Superior temporal gyrus (tissue), 1 donor: ENCODE data around the gene SENP5.

ENCODE experiments used
- DNase-seq: peaks from one replicate; pipeline ENCODE4 v3.0.0-alpha.2; 2016; ENCODE audit errors: extremely low spot score

Gene SENP5

DNA sequence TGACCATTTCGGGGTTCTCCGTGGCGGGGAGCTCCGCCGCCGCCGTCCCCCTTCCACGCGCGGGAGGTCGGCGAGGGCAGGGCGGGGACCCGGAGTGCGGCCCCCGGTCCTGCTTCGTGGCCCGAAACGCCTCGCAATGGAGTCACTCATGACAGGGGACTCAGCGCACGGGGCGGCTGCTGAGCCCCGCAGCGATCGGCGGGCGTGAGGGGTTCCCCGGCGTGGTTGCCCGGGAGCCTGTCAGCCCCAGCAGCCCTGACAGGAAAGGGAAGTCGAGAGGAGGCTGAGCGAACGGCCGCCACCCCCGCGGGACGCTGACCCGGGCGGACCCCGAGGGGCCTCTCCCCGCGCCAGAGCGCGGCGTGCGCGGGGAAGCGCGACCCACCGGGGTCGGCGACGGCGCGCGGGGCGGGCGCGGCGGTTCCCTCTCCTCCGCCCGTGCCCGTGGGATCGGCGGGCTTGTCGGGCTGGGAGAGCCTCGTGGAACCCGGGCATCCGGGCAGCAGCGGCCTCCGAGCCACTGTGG is 101.5 kb downstream of the SENP5 start:
- DNase-seq: no peak

DNA sequence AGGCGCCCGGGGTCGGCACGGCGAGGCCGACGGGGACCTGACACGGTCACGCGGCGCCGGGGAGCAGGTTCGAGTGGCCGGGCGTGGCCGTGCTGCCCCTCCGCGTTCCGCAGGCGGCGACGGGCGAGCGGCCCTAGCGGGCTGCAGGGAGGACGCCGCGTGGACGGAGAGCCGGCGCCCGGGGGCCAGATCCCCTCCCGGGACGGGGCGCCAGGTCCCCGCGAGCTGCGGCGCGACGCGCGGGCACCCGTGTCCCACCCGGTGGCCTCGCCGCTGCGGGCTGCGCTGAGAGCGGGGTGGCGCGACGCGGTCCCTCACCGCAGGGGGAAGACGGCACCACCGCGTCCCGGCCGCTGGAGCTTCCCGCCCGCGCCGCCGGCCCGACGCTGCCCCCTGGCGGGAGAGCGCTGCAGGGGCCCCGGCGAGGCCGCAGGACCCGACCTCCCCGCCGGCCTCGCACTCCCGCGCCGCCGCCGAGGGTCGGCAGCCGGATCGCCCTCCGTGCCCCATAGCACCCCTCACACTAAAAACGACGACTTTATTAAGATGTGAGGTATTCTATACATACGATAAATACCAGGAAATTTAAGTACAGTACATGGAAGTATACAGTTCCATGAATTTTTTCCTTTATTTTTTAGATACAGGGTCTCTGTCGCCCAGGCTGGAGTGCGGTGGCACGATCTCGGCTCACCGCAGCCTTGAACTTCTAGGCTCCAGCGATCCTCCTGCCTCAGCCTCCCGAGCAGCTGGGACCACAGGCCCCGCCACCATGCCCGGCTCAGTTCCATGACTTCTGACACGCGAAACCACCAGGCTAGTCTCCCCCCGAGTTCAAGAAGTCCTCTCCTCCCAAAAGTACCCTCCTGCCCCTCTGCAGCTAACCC is 102.2 kb downstream of the SENP5 start:
- DNase-seq: peak; percentile 49

DNA sequence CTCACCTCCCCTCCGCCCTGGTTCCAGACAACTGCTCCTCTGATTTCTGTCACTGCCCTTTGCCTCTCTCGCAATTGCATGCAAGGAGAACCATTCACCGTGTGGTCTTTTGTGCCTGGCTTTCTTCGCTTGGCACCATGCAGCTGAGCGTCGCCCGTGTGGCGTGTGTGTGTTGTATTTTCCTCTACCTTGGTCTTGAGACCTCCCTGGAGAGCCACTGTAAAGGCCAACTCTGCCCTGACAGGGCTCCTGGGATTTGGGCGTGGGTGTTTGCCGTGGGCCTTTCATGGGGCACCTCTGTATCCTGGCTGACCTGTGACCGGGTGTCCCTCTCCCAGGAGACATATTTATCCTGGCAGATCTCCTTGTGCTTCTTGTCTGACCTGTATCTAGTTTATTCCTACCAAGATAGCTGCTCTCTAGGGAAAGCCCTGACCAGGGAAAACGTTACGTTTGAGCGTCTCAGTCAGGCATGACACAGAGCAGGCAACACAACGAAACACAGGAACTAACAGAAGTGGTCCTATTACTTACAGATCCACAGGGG is 102.9 kb downstream of the SENP5 start:
- no peak for DNase-seq

DNA sequence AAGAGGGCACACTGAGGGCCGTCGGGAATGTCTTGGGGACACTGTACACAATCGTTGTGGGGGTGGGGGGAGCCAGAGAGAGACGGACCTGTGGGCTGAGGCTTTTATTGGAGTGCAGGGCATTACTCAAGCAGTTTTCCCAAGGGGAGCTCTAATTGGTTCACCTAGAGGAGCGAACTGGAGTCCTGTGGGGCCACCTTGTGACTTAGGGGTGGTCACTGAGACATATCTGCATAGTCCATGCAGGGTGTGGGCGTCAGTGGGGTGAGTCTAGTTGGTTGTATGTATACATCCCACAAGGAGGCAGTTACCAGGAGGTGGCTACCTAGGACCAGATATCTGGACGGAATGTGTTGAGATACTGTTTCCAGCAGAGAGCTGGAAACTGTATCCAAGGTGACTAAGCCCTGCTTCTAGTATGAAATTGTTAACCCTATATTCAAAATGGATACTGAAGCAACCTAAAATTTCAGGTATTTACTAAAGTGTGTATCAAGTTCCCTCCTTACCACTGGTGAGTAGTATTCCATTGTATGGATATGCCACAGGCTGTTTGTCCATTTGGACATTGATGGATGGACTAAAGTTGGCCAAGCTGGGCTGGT is 103.5 kb downstream of the SENP5 start:
- no peak for DNase-seq

DNA sequence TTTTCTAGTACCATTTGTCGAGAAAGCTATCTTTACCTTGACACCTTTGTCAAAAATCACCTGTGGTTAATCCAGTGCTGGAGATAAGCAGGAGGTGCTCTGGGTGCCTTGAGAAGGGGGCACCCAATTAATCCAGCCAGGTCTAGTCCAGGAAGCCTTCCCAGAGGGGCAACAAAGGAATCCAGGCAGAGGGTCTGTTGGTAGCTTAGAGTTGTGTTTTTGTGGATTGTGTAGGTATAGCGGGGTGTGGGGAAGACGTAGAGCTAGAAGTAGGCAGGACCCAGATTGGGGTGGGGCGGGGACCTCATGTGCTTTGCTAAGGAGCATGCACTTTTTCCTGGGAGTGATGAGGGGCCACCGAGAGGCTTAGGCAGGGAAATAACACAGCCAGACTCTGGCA is 106.9 kb downstream of the SENP5 start:
- DNase-seq: no peak

DNA sequence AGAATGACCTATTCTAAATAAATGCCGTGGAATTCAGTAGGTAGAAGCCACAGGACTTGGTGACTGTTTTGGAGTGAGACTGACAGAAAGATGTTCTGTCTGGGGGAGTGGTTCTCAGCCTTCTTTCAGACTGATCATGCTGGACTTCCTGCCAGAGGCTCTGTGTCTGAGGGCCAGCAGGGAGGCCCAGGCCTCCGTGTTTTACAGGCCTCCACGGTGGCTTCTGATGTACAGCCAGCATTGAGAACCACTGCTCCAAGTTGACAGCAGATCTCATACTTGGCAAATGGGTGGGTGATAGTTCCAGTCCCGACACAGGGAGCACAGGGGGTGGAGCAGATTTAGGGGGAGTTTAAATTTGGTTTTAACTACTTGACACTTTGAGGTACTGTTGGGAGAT is 107.6 kb downstream of the SENP5 start:
- DNase-seq: no peak

DNA sequence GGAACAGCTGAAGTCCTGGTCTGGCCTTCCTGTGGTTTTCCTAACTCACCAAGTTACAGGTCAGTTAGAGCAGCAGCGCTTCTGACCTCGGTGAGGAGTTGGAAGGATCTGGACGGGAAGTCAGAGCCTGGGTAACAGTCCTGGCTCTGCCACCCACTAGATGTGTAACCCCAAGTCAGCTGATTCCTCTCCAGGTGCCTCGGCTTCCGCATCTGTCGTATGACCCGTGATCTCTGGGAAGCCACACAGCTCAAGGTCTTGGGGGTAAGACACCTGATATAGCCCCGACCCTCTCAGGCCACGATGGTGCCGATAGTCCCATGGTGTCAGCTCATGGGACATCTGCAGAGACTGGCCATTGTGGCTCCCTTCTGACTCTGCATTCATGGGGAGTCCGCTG is 109.2 kb downstream of the SENP5 start:
- no peak for DNase-seq

DNA sequence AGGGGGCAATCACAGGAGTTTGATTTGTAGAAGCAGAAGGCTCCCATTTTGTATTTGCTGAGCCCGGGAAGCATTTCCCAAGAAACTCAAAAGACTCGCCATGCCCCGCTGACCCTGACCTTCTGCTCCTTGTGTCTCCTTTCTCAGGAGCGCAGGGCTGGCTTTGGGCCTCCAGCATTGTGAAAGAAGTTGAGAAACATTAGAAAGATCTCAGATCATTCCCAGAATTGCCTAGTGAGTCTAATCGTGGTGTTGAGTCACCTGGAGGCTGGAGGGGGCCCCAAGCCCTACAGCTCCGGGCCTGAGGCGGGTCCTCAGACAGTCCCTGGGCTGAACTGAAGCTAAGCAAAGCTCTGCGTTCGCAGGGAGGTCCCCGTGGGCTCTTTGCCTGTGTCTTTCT is 111.8 kb downstream of the SENP5 start:
- DNase-seq: no peak

DNA sequence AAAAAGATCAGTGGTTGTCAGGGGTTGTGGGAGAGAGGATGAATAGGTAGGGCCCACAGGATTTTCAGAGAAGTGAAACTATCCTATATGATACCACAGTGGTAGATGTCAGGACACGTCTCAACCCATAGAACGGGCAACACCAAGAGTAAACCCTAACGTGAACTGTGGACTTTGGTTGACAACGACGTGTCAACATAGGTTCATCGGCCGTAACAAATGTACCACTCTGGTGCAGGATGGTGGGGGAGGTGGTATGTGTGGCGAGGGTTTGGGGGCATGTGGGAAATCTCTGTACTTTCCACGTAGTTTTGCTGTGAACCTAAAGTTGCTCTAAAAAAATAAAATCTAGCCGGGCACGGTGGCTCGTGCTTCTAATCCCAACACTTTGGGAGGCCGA is 113.9 kb downstream of the SENP5 start:
- no peak for DNase-seq

DNA sequence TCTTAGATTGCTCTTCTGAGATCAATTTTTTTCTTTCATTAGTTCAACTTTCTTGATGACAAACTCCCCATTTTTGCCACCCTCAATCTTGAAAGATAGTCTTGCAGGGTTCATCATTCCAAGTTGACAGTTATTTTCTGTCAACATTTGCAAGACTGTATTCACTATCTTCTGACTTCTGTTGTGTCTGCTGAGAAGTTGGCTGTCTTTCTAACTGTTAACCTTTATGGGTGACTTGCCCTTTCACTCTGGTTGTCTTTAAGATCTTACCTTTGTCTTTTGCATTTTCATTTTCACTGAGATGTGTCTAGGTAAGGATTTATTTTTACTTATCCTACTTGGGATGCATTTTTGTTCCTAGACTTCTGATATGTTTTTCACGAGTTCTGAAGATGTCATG is 115.5 kb downstream of the SENP5 start:
- no peak for DNase-seq
